Keratinocyte (primary cell): Measurements from ENCODE around the gene ARHGAP15. TPM values are rescaled to one million over a fixed set of nuclear protein-coding genes. Genes with fewer than 3 reads are reported as not detected.

ENCODE experiments used
- DNase-seq: peaks from one replicate; pipeline ENCODE4 v3.0.0-alpha.2; 2011; ENCODE audit warnings: low read depth, missing footprints, low spot score
- FAIRE-seq: peaks from 2 replicates; lab custom pipeline; 2011; peaks lifted over from hg19 to GRCh38; lab: Jason Lieb, UNC
- H2AFZ ChIP-seq: 2 replicates; pipeline ENCODE4 v1.6.0; 2012; ENCODE audit warnings: low read length, control low read depth, inconsistent platforms; ENCODE audit not compliant: control insufficient read depth
- H3K27ac ChIP-seq: 2 replicates; pipeline ENCODE4 v1.5.1; 2011; ENCODE audit warnings: low read length; ENCODE audit not compliant: control insufficient read depth, insufficient read depth
- H3K27me3 ChIP-seq: 3 replicates; pipeline ENCODE4 v1.6.0; 2011; ENCODE audit warnings: low read length; ENCODE audit not compliant: control insufficient read depth, insufficient read depth; ENCODE audit errors: extremely low read depth
- H3K36me3 ChIP-seq, 2 experiments: 2 replicates in 1 of 2; 3 replicates in 1 of 2; pipeline ENCODE4 v1.5.1; 2011; ENCODE audit warnings: low read length in 2 of 2, mild to moderate bottlenecking in 1 of 2; ENCODE audit not compliant: control insufficient read depth in 2 of 2, insufficient read depth in 2 of 2; ENCODE audit errors: extremely low read depth in 1 of 2
- H3K4me1 ChIP-seq: 3 replicates; pipeline ENCODE4 v1.5.1; 2011; ENCODE audit warnings: low read length; ENCODE audit not compliant: control insufficient read depth, insufficient read depth; ENCODE audit errors: extremely low read depth
- H3K4me2 ChIP-seq: 3 replicates; pipeline ENCODE4 v1.6.0; 2011; ENCODE audit warnings: low read depth, low read length; ENCODE audit not compliant: control insufficient read depth, insufficient read depth; ENCODE audit errors: extremely low read depth
- H3K4me3 ChIP-seq, 3 experiments: fragments of 200-600 bp in 1 of 3; sonication (generic) in 1 of 3; 2 replicates in 2 of 3; 3 replicates in 1 of 3; pipeline ENCODE4 v1.5.1; 2011 to 2016; ENCODE audit warnings: low read length in 3 of 3, mild to moderate bottlenecking in 3 of 3, control low read depth in 2 of 3, inconsistent platforms in 1 of 3, low read depth in 1 of 3, mixed read lengths in 1 of 3, mixed run types in 1 of 3, moderate library complexity in 1 of 3; ENCODE audit not compliant: control insufficient read depth in 2 of 3, insufficient read depth in 2 of 3; ENCODE audit errors: extremely low read depth in 1 of 3
- H3K79me2 ChIP-seq: 2 replicates; pipeline ENCODE4 v1.6.0; 2012; ENCODE audit warnings: low read length; ENCODE audit not compliant: control insufficient read depth, insufficient read depth
- H3K9ac ChIP-seq: 3 replicates; pipeline ENCODE4 v1.6.0; 2011; ENCODE audit warnings: low read length; ENCODE audit not compliant: control insufficient read depth, insufficient read depth; ENCODE audit errors: extremely low read depth
- H3K9me1 ChIP-seq: 3 replicates; pipeline ENCODE4 v1.6.0; 2011; ENCODE audit warnings: low read length; ENCODE audit not compliant: control insufficient read depth, insufficient read depth; ENCODE audit errors: extremely low read depth
- H3K9me3 ChIP-seq: 2 replicates; pipeline ENCODE4 v1.5.1; 2012; ENCODE audit warnings: low read depth, low read length; ENCODE audit not compliant: control insufficient read depth
- H4K20me1 ChIP-seq: 3 replicates; pipeline ENCODE4 v1.6.0; 2011; ENCODE audit warnings: low read length; ENCODE audit not compliant: control insufficient read depth, insufficient read depth; ENCODE audit errors: extremely low read depth
- EZH2 ChIP-seq: IDR thresholded peaks from one replicate; pipeline ENCODE4 v1.6.1; 2012; ENCODE audit warnings: inconsistent platforms, mild to moderate bottlenecking, low read length, moderate library complexity
- dilution Hi-C: fragments of 300-500 bp; cut with MboI; formaldehyde crosslinking; loops from one replicate; pipeline ENCODE4 v1.7.0; 2020; ENCODE audit warnings: low sequenced_read_pairs; ENCODE audit not compliant: extremely low pct_ligation_motif_present
- polyA plus RNA-seq, 5 experiments: library from polyadenylated mRNA; depleted of rRNA in 3 of 5; stranded (reverse) in 3 of 5; stranded (forward) in 1 of 5; unstranded in 1 of 5; fragments of >200 nt; gene quantifications; 1 replicate in 1 of 5; 2 replicates in 3 of 5; 3 replicates in 1 of 5; pipeline versions ENCODE4 v1.2.1 to v1.2.3, GENCODE V29; 2011 to 2012; ENCODE audit warnings: missing spikeins in 2 of 5, low read depth in 1 of 5, low replicate concordance in 1 of 5
- TF ChIP-seq, protein P1 (sequence below), 3 experiments: IDR thresholded peaks in 1 of 3; conservative IDR thresholded peaks in 1 of 3; optimal IDR thresholded peaks in 1 of 3; 2 replicates in 2 of 3; 3 replicates in 1 of 3; pipeline versions ENCODE3 to v1.5.1; 2011; ENCODE audit warnings: low read length in 3 of 3, mild to moderate bottlenecking in 3 of 3, moderate library complexity in 2 of 3, control low read depth in 1 of 3, inconsistent platforms in 1 of 3; ENCODE audit not compliant: insufficient read depth in 2 of 3; ENCODE audit errors: extremely low read depth in 1 of 3

The ARHGAP15 gene
- polyA plus RNA-seq, 1 donor (not counting 4 experiments of a cell fraction or from before 2014, with no cell fraction given) = not detected

DNA sequence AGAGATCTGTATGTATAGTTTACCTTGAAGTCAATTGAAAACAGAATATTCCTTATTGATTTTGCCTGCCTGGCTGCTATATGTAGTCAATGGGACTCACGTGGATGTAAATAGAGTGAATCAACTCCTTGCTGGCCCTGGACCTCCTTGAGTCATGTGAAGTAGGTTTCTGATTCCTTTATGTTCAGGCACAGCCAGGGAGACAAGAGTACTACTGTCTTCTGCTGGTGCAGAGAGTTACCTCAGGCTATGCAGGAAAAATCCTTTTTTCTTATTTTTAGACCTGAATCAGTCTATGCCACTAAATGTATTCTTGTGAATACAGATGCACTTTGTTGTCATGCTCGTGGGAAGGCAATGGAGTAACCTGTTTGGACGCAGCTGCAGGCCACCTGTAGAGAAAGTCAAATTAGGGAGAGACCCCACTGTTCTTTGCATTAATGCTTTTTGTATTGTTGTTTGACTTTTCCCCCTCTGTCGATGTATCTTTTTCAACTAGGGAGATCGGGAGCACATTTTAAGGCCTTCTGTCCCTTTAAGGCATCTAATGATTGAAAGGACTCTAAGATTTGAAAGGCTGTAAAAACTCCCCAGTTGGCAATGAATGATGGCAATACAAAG is 473.9 kb downstream of the ARHGAP15 start:
- no peaks in the 10 kb centered on the region for H3K27me3 ChIP-seq
- H3K4me3 ChIP-seq = no peak overlapping the region
- no peak overlapping the region for H2AFZ ChIP-seq
- dilution Hi-C loops = no loop called here
- H3K27ac ChIP-seq = no peak overlapping the region
- no peak overlapping the region for H3K9ac ChIP-seq
- no peaks in the 10 kb centered on the region for H4K20me1 ChIP-seq
- H3K4me1 ChIP-seq = no peaks in the 10 kb centered on the region
- no peaks in the 10 kb centered on the region for H3K9me1 ChIP-seq
- no peaks in the 10 kb centered on the region for H3K79me2 ChIP-seq
- H3K36me3 ChIP-seq = no peaks in the 10 kb centered on the region
- FAIRE-seq = no peak
- no peaks in the 10 kb centered on the region for H3K9me3 ChIP-seq
- no peak overlapping the region for H3K4me2 ChIP-seq
- DNase-seq = no peak
- no peak for TF ChIP-seq EZH2
- TF ChIP-seq, protein P1, sequence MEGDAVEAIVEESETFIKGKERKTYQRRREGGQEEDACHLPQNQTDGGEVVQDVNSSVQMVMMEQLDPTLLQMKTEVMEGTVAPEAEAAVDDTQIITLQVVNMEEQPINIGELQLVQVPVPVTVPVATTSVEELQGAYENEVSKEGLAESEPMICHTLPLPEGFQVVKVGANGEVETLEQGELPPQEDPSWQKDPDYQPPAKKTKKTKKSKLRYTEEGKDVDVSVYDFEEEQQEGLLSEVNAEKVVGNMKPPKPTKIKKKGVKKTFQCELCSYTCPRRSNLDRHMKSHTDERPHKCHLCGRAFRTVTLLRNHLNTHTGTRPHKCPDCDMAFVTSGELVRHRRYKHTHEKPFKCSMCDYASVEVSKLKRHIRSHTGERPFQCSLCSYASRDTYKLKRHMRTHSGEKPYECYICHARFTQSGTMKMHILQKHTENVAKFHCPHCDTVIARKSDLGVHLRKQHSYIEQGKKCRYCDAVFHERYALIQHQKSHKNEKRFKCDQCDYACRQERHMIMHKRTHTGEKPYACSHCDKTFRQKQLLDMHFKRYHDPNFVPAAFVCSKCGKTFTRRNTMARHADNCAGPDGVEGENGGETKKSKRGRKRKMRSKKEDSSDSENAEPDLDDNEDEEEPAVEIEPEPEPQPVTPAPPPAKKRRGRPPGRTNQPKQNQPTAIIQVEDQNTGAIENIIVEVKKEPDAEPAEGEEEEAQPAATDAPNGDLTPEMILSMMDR (optimal IDR thresholded peaks at IDR 0.05 in 1 of 3, IDR thresholded peaks at IDR 0.05 in 1 of 3, conservative IDR thresholded peaks at IDR 0.05 in 1 of 3; ENCODE audit: extremely low read depth in 1 of 3, insufficient read depth in 2 of 3, low read length in 3 of 3) = no peak

- Histone ChIP-seq H3K4me3 (no peak overlapping the region), H3K9me1 (no peaks in the 10 kb centered on the region), H3K27ac (no peak overlapping the region), H2AFZ (no peak overlapping the region), H4K20me1 (no peaks in the 10 kb centered on the region), H3K79me2 (no peaks in the 10 kb centered on the region), H3K9me3 (no peaks in the 10 kb centered on the region), H3K4me1 (no peaks in the 10 kb centered on the region), H3K9ac (no peak overlapping the region), H3K27me3 (no peaks in the 10 kb centered on the region), H3K36me3 (no peaks in the 10 kb centered on the region), H3K4me2 (no peak overlapping the region)
- TF ChIP-seq, protein P1 (optimal IDR thresholded peaks at IDR 0.05 in 1 of 3, IDR thresholded peaks at IDR 0.05 in 1 of 3, conservative IDR thresholded peaks at IDR 0.05 in 1 of 3; ENCODE audit: extremely low read depth in 1 of 3, insufficient read depth in 2 of 3, low read length in 3 of 3) = no peak
- TF ChIP-seq EZH2 = no peak
- FAIRE-seq (no peak), DNase-seq (no peak)
- dilution Hi-C loops = no loop called here
Measured at GRCh38 chr2:143603846-143604565, 474.8 kb downstream of the ARHGAP15 start.
